Activated T-helper 1 cell treated with anti-CD3 and anti-CD28 coated beads, Interleukin-12 subunit alpha, Interleukin-12 subunit beta, Interleukin-2, Interleukin-4 antibody, amounts not matched to agents 30 ng/mL and 10 ng/mL and 1 ng/mL, durations not matched to agents 14 hours and 24 hours and 36 hours (primary cell): ENCODE measurements around the gene ZBTB32. TPM values are rescaled to one million over a fixed set of nuclear protein-coding genes. Genes with fewer than 3 reads are reported as not detected.

ENCODE experiments used
- DNase-seq: peaks from one replicate; pipeline ENCODE4 v3.0.0; 2021; ENCODE audit warnings: low spot score
- H3K27ac Mint-ChIP-seq: one replicate; pipeline ENCODE4 v1.8.0; 2021; ENCODE audit warnings: mild to moderate bottlenecking, mixed read lengths
- H3K27me3 Mint-ChIP-seq: one replicate; pipeline ENCODE4 v1.8.0; 2022; ENCODE audit warnings: mild to moderate bottlenecking, moderate library complexity, mixed read lengths; ENCODE audit not compliant: insufficient read depth
- H3K36me3 Mint-ChIP-seq: one replicate; pipeline ENCODE4 v1.8.0; 2021; ENCODE audit warnings: low read depth, mixed read lengths
- H3K4me1 Mint-ChIP-seq: one replicate; pipeline ENCODE4 v1.8.0; 2021; ENCODE audit warnings: low read depth, mixed read lengths
- H3K4me3 Mint-ChIP-seq: one replicate; pipeline ENCODE4 v1.8.0; 2021; ENCODE audit warnings: mild to moderate bottlenecking, moderate library complexity, mixed read lengths
- H3K9me3 Mint-ChIP-seq: one replicate; pipeline ENCODE4 v1.8.0; 2021; ENCODE audit warnings: mixed read lengths
- intact Hi-C: fragments of 100-400 bp; cut with micrococcal nuclease; formaldehyde crosslinking; loops from one replicate; pipeline ENCODE4 v1.15.1; 2024
- total RNA-seq: library from RNA; stranded (reverse); gene quantifications from 2 replicates; pipeline ENCODE4 v1.2.3, GENCODE V29; 2022

ZBTB32 gene
- total RNA-seq, 1 donor from 2014 or later, result 126 TPM

GRCh38 chr19:35708391-35708790 is 4.0 kb downstream of the ZBTB32 start:
- Mint-ChIP-seq H3K27ac (no peak overlapping the region), H3K4me1 (peaks cover 30% of the 10 kb centered on the region), H3K36me3 (peaks cover 2% of the 10 kb centered on the region), H3K27me3 (no peaks in the 10 kb centered on the region), H3K4me3 (no peak overlapping the region), H3K9me3 (no peaks in the 10 kb centered on the region)
- no peak for DNase-seq
- intact Hi-C loops, result no loop called here

- no peaks in the 10 kb centered on the region for H3K9me3 Mint-ChIP-seq
Measured at GRCh38 chr19:35710784-35711723, 6.7 kb downstream of the ZBTB32 start.

GRCh38 chr19:35712567-35713505 is 8.5 kb downstream of the ZBTB32 start:
- peaks cover 53% of the 10 kb centered on the region for H3K4me1 Mint-ChIP-seq
- intact Hi-C loops, result loop anchor here (1.0 kb wide), 1 partner anchor 218 kb away; no protein-coding TSS in a partner anchor

More at GRCh38 chr19:35710784-35711723, 6.7 kb downstream of the ZBTB32 start:
- peak; percentile 63 for DNase-seq
- Mint-ChIP-seq H3K27ac (peak overlapping the region; percentile 95), H3K4me1 (peaks cover 46% of the 10 kb centered on the region), H3K27me3 (no peaks in the 10 kb centered on the region), H3K4me3 (peak overlapping the region; percentile 63), H3K36me3 (peaks cover 18% of the 10 kb centered on the region)
- intact Hi-C loops, result loop anchor here (1.0 to 2.0 kb wide), 3 partner anchors 9 to 188 kb away; no protein-coding TSS in a partner anchor

GRCh38 chr19:35713506-35713850 is 9.1 kb downstream of the ZBTB32 start:
- Mint-ChIP-seq H3K27me3 (no peaks in the 10 kb centered on the region), H3K4me3 (peak overlapping the region; percentile 99), H3K9me3 (no peaks in the 10 kb centered on the region), H3K4me1 (peaks cover 53% of the 10 kb centered on the region), H3K27ac (peak overlapping the region; percentile 95), H3K36me3 (peaks cover 25% of the 10 kb centered on the region)
- DNase-seq, result no peak
- intact Hi-C loops, result loop anchor here (1.0 kb wide), 1 partner anchor 218 kb away; no protein-coding TSS in a partner anchor

More at GRCh38 chr19:35712567-35713505, 8.5 kb downstream of the ZBTB32 start:
- peaks cover 25% of the 10 kb centered on the region for H3K36me3 Mint-ChIP-seq
- H3K27ac Mint-ChIP-seq, result peak overlapping the region; percentile 95
- no peaks in the 10 kb centered on the region for H3K27me3 Mint-ChIP-seq
- peak; percentile 64 for DNase-seq
- peak overlapping the region; percentile 99 for H3K4me3 Mint-ChIP-seq
- no peaks in the 10 kb centered on the region for H3K9me3 Mint-ChIP-seq

- no peaks in the 10 kb centered on the region for H3K27me3 Mint-ChIP-seq
- H3K4me3 Mint-ChIP-seq, result peak overlapping the region; percentile 99
- intact Hi-C loops, result loop anchor here (1.0 kb wide), 1 partner anchor 217 kb away; no protein-coding TSS in a partner anchor
- H3K27ac Mint-ChIP-seq, result peak overlapping the region; percentile 95
- H3K4me1 Mint-ChIP-seq, result peaks cover 57% of the 10 kb centered on the region
- H3K9me3 Mint-ChIP-seq, result no peaks in the 10 kb centered on the region
- DNase-seq, result no peak
- peaks cover 25% of the 10 kb centered on the region for H3K36me3 Mint-ChIP-seq
Measured at GRCh38 chr19:35713904-35714495, 9.6 kb downstream of the ZBTB32 start.

- intact Hi-C loops, result loop anchor here (5.0 kb wide), 2 partner anchors 167 to 298 kb away; partner anchors contain the start of genes ALKBH6 and TMEM147
- Mint-ChIP-seq H3K36me3 (peaks cover 28% of the 10 kb centered on the region), H3K27ac (peak overlapping the region; percentile 95), H3K9me3 (no peaks in the 10 kb centered on the region), H3K4me3 (peak overlapping the region; percentile 99), H3K27me3 (no peaks in the 10 kb centered on the region), H3K4me1 (peaks cover 64% of the 10 kb centered on the region)
- no peak for DNase-seq
Measured at GRCh38 chr19:35714601-35715354, 10.4 kb downstream of the ZBTB32 start.

- intact Hi-C loops, result loop anchor here (5.0 kb wide), 2 partner anchors 168 to 297 kb away; partner anchors contain the start of genes ALKBH6 and TMEM147
- DNase-seq, result no peak
- H3K4me1 Mint-ChIP-seq, result peaks cover 64% of the 10 kb centered on the region
- H3K27me3 Mint-ChIP-seq, result no peaks in the 10 kb centered on the region
- peaks cover 31% of the 10 kb centered on the region for H3K36me3 Mint-ChIP-seq
- peak overlapping the region; percentile 98 for H3K27ac Mint-ChIP-seq
- H3K4me3 Mint-ChIP-seq, result peak overlapping the region; percentile 99
- H3K9me3 Mint-ChIP-seq, result no peaks in the 10 kb centered on the region
Measured at GRCh38 chr19:35715355-35715809, 11.0 kb downstream of the ZBTB32 start.

- H3K9me3 Mint-ChIP-seq, result no peaks in the 10 kb centered on the region
- DNase-seq, result no peak
- H3K4me3 Mint-ChIP-seq, result peak overlapping the region; percentile 99
- no peaks in the 10 kb centered on the region for H3K27me3 Mint-ChIP-seq
- peaks cover 56% of the 10 kb centered on the region for H3K4me1 Mint-ChIP-seq
- peaks cover 33% of the 10 kb centered on the region for H3K36me3 Mint-ChIP-seq
- H3K27ac Mint-ChIP-seq, result peak overlapping the region; percentile 98
- intact Hi-C loops, result loop anchor here (2.0 to 5.0 kb wide), 3 partner anchors 169 to 399 kb away; partner anchors contain the start of genes ALKBH6, POLR2I, TBCB and TMEM147
Measured at GRCh38 chr19:35715981-35716800, 11.8 kb downstream of the ZBTB32 start.

- intact Hi-C loops, result loop anchor here (1.0 to 5.0 kb wide), 15 partner anchors 15 to 398 kb away; partner anchors contain the start of genes ALKBH6, ARHGAP33, COX6B1 and NFKBID
- Mint-ChIP-seq H3K4me1 (peaks cover 50% of the 10 kb centered on the region), H3K27me3 (no peaks in the 10 kb centered on the region), H3K36me3 (peaks cover 40% of the 10 kb centered on the region), H3K4me3 (peak overlapping the region; percentile 99), H3K9me3 (no peaks in the 10 kb centered on the region), H3K27ac (peak overlapping the region; percentile 98)
- peak; percentile 97 for DNase-seq
Measured at GRCh38 chr19:35716801-35717664, 12.7 kb downstream of the ZBTB32 start.

- Mint-ChIP-seq H3K27me3 (no peaks in the 10 kb centered on the region), H3K27ac (peak within 1 kb of the TSS; percentile 98), H3K4me3 (peak within 1 kb of the TSS; percentile 99), H3K4me1 (peaks cover 42% of the 10 kb centered on the region), H3K9me3 (no peaks in the 10 kb centered on the region), H3K36me3 (peaks cover 47% of the 10 kb centered on the region)
- intact Hi-C loops, result loop anchor here (1.0 to 5.0 kb wide), 15 partner anchors 16 to 397 kb away; partner anchors contain the start of genes ALKBH6, ARHGAP33, COX6B1 and NFKBID
- no peak for DNase-seq
Measured at GRCh38 chr19:35717665-35718344, 13.4 kb downstream of the ZBTB32 start, which contains the start of gene KMT2B. Gene KMT2B (plus strand): TSS chr19:35718003. CDS start chr19:35718019, 16 bp downstream.
